ENCODE results near the gene SLC27A6.
"Not testable (repeated sequence)": the region's sequence is repeated elsewhere in the genome, so short reads cannot be mapped to it uniquely, and the experiment has no call there.

The SLC27A6 gene

GRCh38 chr5:128949847-128950546 is 15.3 kb upstream of the SLC27A6 start:
- Histone ChIP-seq H4K8ac (ENCODE audit: low read length) (no peak overlapping the region), H2BK15ac (ENCODE audit: low read depth, poor library complexity, severe bottlenecking) (no peak overlapping the region), H3K79me1 (replicated peaks; ENCODE audit: low read length, poor library complexity, severe bottlenecking) (no peaks in the 10 kb centered on the region), H3K14ac (ENCODE audit: low read length in 2 of 2) (no peak overlapping the region), H4K91ac (ENCODE audit: low read length) (no peak overlapping the region), H2BK120ac (ENCODE audit: low read depth, low read length) (no peak overlapping the region), H3K23ac (ENCODE audit: low read length in 2 of 2) (no peak overlapping the region), H3K18ac (ENCODE audit: low read depth in 1 of 2, low read length in 2 of 2) (no peak overlapping the region), H3K9ac (ENCODE audit: low read length) (no peak overlapping the region), H2BK12ac (ENCODE audit: low read length in 2 of 2) (no peak overlapping the region), H3K4me2 (ENCODE audit: low read length, poor library complexity, severe bottlenecking) (no peak overlapping the region), H3K4me3 (ENCODE audit: insufficient read depth in 1 of 2, low read depth in 1 of 2, low read length in 2 of 2) (no peak overlapping the region), H2AK5ac (ENCODE audit: low read length, severe bottlenecking) (no peak overlapping the region), H3K4me1 (ENCODE audit: control insufficient read depth, insufficient read depth, low read depth, low read length) (no peaks in the 10 kb centered on the region), H3K27ac (ENCODE audit: low read length, poor library complexity, severe bottlenecking) (no peak overlapping the region), H3K4ac (ENCODE audit: low read depth in 1 of 2, low read length in 2 of 2) (no peak overlapping the region), H3K36me3 (ENCODE audit: control insufficient read depth in 1 of 2, insufficient read depth in 2 of 2, low read depth in 1 of 2, low read length in 2 of 2) (no peaks in the 10 kb centered on the region), H2AFZ (ENCODE audit: low read depth, low read length) (no peak overlapping the region), H3K27me3 (ENCODE audit: control insufficient read depth in 1 of 2, insufficient read depth in 1 of 2, low read length in 2 of 2) (no peaks in the 10 kb centered on the region), H3K9me3 (ENCODE audit: control insufficient read depth, low read length) (no peaks in the 10 kb centered on the region), H2BK5ac (ENCODE audit: low read depth, low read length, poor library complexity, severe bottlenecking) (no peak overlapping the region)
- WGBS: 86% methylated on average over 2 of the region's 3 CpGs
- DNase-seq: no peak

- not testable (repeated sequence) for H3K4me1 ChIP-seq (ENCODE audit: control insufficient read depth, insufficient read depth, low read depth, low read length); H4K91ac ChIP-seq (ENCODE audit: low read length); H3K9ac ChIP-seq (ENCODE audit: low read length); H2BK15ac ChIP-seq (ENCODE audit: low read depth, poor library complexity, severe bottlenecking); H3K27ac ChIP-seq (ENCODE audit: low read length, poor library complexity, severe bottlenecking); H3K4me3 ChIP-seq (ENCODE audit: insufficient read depth in 1 of 2, low read depth in 1 of 2, low read length in 2 of 2); H2BK12ac ChIP-seq (ENCODE audit: low read length in 2 of 2); DNase-seq; H2BK5ac ChIP-seq (ENCODE audit: low read depth, low read length, poor library complexity, severe bottlenecking); H3K14ac ChIP-seq (ENCODE audit: low read length in 2 of 2); H3K27me3 ChIP-seq (ENCODE audit: control insufficient read depth in 1 of 2, insufficient read depth in 1 of 2, low read length in 2 of 2); H3K9me3 ChIP-seq (ENCODE audit: control insufficient read depth, low read length); H3K23ac ChIP-seq (ENCODE audit: low read length in 2 of 2); H3K4ac ChIP-seq (ENCODE audit: low read depth in 1 of 2, low read length in 2 of 2); H2BK120ac ChIP-seq (ENCODE audit: low read depth, low read length); H3K4me2 ChIP-seq (ENCODE audit: low read length, poor library complexity, severe bottlenecking); H3K18ac ChIP-seq (ENCODE audit: low read depth in 1 of 2, low read length in 2 of 2); H4K8ac ChIP-seq (ENCODE audit: low read length); H2AFZ ChIP-seq (ENCODE audit: low read depth, low read length); H3K36me3 ChIP-seq (ENCODE audit: control insufficient read depth in 1 of 2, insufficient read depth in 2 of 2, low read depth in 1 of 2, low read length in 2 of 2); H3K79me1 ChIP-seq (replicated peaks; ENCODE audit: low read length, poor library complexity, severe bottlenecking); H2AK5ac ChIP-seq (ENCODE audit: low read length, severe bottlenecking)
- WGBS: 82% methylated on average over 2 of the region's 6 CpGs
These were observed 14.0 kb upstream of the SLC27A6 start for GRCh38 chr5:128951301-128951700.

GRCh38 chr5:128956164-128956563 is 9.1 kb upstream of the SLC27A6 start:
- no peak overlapping the region for H2BK12ac ChIP-seq (ENCODE audit: low read length in 2 of 2)
- H2BK15ac ChIP-seq (ENCODE audit: low read depth, poor library complexity, severe bottlenecking): no peak overlapping the region
- no peak overlapping the region for H3K14ac ChIP-seq (ENCODE audit: low read length in 2 of 2)
- H3K4ac ChIP-seq (ENCODE audit: low read depth in 1 of 2, low read length in 2 of 2): no peak overlapping the region
- no peak overlapping the region for H3K9ac ChIP-seq (ENCODE audit: low read length)
- H3K18ac ChIP-seq (ENCODE audit: low read depth in 1 of 2, low read length in 2 of 2): no peak overlapping the region
- DNase-seq: no peak
- no peak overlapping the region for H4K91ac ChIP-seq (ENCODE audit: low read length)
- H3K79me1 ChIP-seq (replicated peaks; ENCODE audit: low read length, poor library complexity, severe bottlenecking): no peaks in the 10 kb centered on the region
- no peak overlapping the region for H3K4me3 ChIP-seq (ENCODE audit: insufficient read depth in 1 of 2, low read depth in 1 of 2, low read length in 2 of 2)
- no peak overlapping the region for H3K23ac ChIP-seq (ENCODE audit: low read length in 2 of 2)
- 60% methylated on average over 2 of the region's 2 CpGs for WGBS
- H4K8ac ChIP-seq (ENCODE audit: low read length): no peak overlapping the region
- no peak overlapping the region for H3K27ac ChIP-seq (ENCODE audit: low read length, poor library complexity, severe bottlenecking)
- H3K9me3 ChIP-seq (ENCODE audit: control insufficient read depth, low read length): peaks cover 3% of the 10 kb centered on the region
- no peaks in the 10 kb centered on the region for H3K4me1 ChIP-seq (ENCODE audit: control insufficient read depth, insufficient read depth, low read depth, low read length)
- H2AK5ac ChIP-seq (ENCODE audit: low read length, severe bottlenecking): no peak overlapping the region
- H3K27me3 ChIP-seq (ENCODE audit: control insufficient read depth in 1 of 2, insufficient read depth in 1 of 2, low read length in 2 of 2): no peaks in the 10 kb centered on the region
- H3K4me2 ChIP-seq (ENCODE audit: low read length, poor library complexity, severe bottlenecking): no peak overlapping the region
- H2BK120ac ChIP-seq (ENCODE audit: low read depth, low read length): no peak overlapping the region
- H3K36me3 ChIP-seq (ENCODE audit: control insufficient read depth in 1 of 2, insufficient read depth in 2 of 2, low read depth in 1 of 2, low read length in 2 of 2): no peaks in the 10 kb centered on the region
- no peak overlapping the region for H2AFZ ChIP-seq (ENCODE audit: low read depth, low read length)
- H2BK5ac ChIP-seq (ENCODE audit: low read depth, low read length, poor library complexity, severe bottlenecking): no peak overlapping the region

GRCh38 chr5:128962211-128962610 is 3.1 kb upstream of the SLC27A6 start:
- Histone ChIP-seq H3K23ac (ENCODE audit: low read length in 2 of 2) (no peak overlapping the region), H3K79me1 (replicated peaks; ENCODE audit: low read length, poor library complexity, severe bottlenecking) (no peaks in the 10 kb centered on the region), H3K9ac (ENCODE audit: low read length) (no peak overlapping the region), H3K4me2 (ENCODE audit: low read length, poor library complexity, severe bottlenecking) (no peak overlapping the region), H3K4ac (ENCODE audit: low read depth in 1 of 2, low read length in 2 of 2) (no peak overlapping the region), H2BK120ac (ENCODE audit: low read depth, low read length) (no peak overlapping the region), H3K27me3 (ENCODE audit: control insufficient read depth in 1 of 2, insufficient read depth in 1 of 2, low read length in 2 of 2) (peaks cover 22% of the 10 kb centered on the region in 2 experiments), H3K4me3 (ENCODE audit: insufficient read depth in 1 of 2, low read depth in 1 of 2, low read length in 2 of 2) (no peak overlapping the region), H2AK5ac (ENCODE audit: low read length, severe bottlenecking) (no peak overlapping the region), H3K9me3 (ENCODE audit: control insufficient read depth, low read length) (peaks cover 3% of the 10 kb centered on the region), H3K18ac (ENCODE audit: low read depth in 1 of 2, low read length in 2 of 2) (no peak overlapping the region), H4K8ac (ENCODE audit: low read length) (no peak overlapping the region), H3K27ac (ENCODE audit: low read length, poor library complexity, severe bottlenecking) (no peak overlapping the region), H2BK5ac (ENCODE audit: low read depth, low read length, poor library complexity, severe bottlenecking) (no peak overlapping the region), H4K91ac (ENCODE audit: low read length) (no peak overlapping the region), H3K14ac (ENCODE audit: low read length in 2 of 2) (no peak overlapping the region), H2AFZ (ENCODE audit: low read depth, low read length) (no peak overlapping the region), H3K4me1 (ENCODE audit: control insufficient read depth, insufficient read depth, low read depth, low read length) (peaks cover 9% of the 10 kb centered on the region), H2BK12ac (ENCODE audit: low read length in 2 of 2) (no peak overlapping the region), H2BK15ac (ENCODE audit: low read depth, poor library complexity, severe bottlenecking) (no peak overlapping the region), H3K36me3 (ENCODE audit: control insufficient read depth in 1 of 2, insufficient read depth in 2 of 2, low read depth in 1 of 2, low read length in 2 of 2) (no peaks in the 10 kb centered on the region)
- 94% methylated on average over 4 of the region's 6 CpGs for WGBS
- no peak for DNase-seq
